HG03442 (cell line): ENCODE measurements around the gene ST6GALNAC3.

Source experiments
- ATAC-seq: cut with Tn5 transposase; IDR thresholded peaks from one replicate; pipeline ENCODE4 v1.9.1; 2021; ENCODE audit warnings: mild to moderate bottlenecking, moderate library complexity; ENCODE audit not compliant: unreplicated experiment

ST6GALNAC3 gene

DNA sequence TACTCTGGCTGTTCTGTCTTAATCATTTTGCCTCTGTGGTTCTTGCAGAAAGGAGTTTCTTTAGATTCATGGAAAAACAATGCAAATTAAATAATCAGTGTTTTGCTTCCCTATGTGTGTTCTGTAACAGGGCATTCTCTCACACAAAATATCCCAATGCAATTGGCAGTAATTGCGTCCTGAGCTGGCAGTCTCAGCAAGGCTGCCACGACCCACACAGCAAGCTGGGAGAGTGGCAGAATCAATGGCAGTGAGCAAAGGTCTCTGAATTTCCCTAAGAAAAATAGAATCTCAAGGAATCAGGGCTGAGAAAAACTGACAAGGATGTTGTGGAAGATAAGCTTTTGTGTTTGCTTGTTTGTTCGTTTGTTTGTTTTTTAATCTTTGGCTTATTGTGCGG lies 594.6 kb downstream of the ST6GALNAC3 start:
- ATAC-seq, result no peak

- ATAC-seq, result no peak
Observed at GRCh38 chr1:76669624-76670315, 595.2 kb downstream of the ST6GALNAC3 start.

GRCh38 chr1:76674689-76675210 lies 600.2 kb downstream of the ST6GALNAC3 start:
- ATAC-seq, result no peak

DNA sequence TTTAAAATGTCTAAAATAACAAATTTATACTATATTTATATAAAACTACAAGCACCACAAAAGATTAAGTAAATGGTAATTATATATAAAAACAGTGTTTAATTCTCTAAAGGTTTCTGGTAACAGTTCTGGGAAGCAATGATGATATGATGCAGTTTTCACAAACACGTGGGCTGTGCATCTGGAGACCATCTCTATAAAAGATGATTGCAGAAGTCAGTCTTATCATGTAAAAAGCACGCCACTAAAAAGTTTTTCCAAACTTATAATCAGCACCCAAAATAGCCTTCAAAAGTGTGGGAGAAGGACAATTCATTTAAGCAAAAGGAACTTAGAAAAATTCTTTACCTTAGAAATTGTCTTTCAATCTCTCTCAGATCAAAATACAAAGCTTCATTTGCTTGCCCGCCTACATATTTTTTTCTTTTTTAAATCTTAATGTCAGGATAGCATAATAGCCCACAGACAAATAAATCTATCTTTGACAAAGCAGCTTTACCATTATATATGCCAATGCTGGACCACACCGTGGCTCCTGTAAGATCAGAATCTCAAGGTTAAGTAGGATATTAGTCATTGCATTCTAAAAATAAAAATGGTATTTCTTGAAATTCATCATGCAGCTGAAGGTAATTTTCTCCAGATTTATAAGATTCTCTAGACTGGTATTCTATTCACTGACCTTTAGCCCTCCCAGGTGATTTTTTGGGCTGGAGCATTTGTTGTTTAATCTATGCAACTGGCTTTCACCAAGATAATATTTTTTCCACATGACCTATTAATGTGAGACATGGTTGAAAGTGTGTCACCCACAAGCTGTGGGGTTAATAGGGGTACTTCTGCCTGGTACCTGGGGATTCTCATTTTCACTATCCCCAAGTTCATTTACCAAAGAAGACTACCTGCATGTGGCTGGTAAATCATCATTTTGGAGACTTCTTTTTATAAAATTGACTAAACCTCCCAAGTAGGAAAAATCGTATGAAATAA lies 603.2 kb downstream of the ST6GALNAC3 start:
- ATAC-seq, result peak; percentile 73

DNA sequence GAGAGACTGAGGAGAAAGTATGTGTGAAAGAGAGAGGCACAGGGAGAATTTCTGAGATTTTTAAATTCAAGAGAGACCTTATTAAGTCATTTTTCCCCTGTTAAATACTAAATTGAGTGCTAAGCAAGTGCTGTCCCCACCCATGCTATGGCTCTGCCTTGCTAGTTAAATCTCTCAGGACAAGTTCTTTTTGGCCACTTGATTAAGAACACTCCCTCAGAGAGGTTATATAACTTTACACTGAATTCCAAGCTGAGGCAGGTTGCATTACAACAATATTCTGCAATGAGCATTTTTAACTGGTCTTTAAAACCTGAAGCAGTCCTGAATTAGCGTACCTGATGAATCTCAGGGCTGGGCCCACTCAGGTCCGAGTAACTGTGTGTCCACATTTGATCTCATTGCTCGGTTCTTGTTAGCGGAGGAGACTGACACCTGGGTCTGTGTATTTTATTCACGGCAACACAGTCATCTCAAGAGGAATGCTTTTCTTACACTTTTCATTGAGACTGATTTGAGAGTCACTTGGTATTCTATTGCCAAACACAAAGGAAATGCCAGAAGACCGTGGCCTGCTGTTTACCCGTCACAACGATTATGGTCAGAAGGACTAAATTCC lies 605.1 kb downstream of the ST6GALNAC3 start:
- no peak for ATAC-seq

DNA sequence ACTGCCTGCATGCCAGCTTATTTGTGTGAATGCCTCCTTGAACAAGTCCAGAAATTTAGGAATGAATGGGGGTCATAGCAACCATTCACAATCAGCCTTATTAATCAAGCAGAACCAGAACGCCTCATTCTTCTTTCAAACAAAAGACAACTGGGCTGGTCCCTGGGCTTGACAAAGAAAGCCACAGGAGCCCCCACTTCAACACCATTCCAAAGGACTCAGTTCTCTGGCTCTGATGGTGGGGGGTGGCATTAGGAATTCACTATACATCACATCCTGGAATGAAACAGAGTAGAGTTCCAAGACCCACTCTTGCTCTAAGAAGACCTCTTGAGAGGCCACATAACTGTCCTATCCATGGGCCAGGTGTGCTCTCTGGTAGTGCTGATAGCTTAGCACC lies 606.1 kb downstream of the ST6GALNAC3 start:
- no peak for ATAC-seq

DNA sequence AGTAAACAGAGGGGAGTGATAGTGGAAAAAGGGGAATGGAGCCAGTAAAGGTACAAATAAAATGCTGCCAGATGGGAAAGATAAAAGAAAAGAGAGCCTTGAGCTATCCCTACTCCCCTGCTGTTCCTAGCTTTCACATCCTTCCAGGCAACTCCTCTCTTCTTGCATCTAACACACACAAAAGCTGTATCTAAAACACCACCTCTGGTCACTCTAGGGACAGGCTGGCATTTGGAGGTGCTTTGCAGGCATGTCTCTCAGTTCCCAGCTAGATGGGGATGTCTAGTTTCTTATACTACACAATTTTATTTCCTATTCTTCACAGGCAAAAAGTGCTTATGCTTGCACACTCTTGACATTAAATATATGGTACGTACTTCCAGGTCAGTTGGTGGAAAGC lies 607.6 kb downstream of the ST6GALNAC3 start:
- ATAC-seq, result no peak
